Measurements from ENCODE around the gene ELAVL2. TPM values are rescaled to one million over a fixed set of nuclear protein-coding genes. Genes with fewer than 3 reads are reported as not detected.

The ELAVL2 gene
- total RNA-seq, 1 experiment from 2014 or later: not detected

DNA sequence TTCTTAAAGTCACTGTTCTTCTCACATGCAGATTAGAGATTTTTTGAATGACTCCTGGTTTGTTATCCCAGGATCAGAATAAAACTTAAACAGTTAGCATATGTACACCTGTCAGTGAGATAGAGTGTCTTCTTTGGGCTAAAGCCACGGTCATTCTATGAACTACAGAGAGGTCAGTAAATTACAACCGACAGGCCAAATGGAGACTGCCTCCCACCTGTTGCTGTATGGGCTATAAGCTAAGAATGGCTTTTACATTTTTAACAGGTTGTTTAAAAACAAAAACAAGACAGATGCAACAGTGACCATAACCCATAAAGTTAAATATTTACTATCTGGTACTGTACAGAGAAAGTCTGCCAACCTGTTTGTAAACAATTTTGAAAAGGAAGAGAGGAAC, 125.7 kb downstream of the ELAVL2 start:
- intact Hi-C loops (cut with micrococcal nuclease; ENCODE audit: unreplicated experiment): no loop called here
- Histone ChIP-seq H3K4me1 (ENCODE audit: insufficient read depth, low read length, poor library complexity, severe bottlenecking) (no peaks in the 10 kb centered on the region), H3K27me3 (replicated peaks; ENCODE audit: insufficient read depth, low read depth, low read length, poor library complexity) (no peaks in the 10 kb centered on the region), H3K9me3 (ENCODE audit: low read depth, low read length, poor library complexity, severe bottlenecking) (no peaks in the 10 kb centered on the region), H3K27ac (ENCODE audit: low read depth, low read length, poor library complexity, severe bottlenecking) (no peak overlapping the region), H3K4me3 (ENCODE audit: low read depth, low read length, poor library complexity, severe bottlenecking) (no peak overlapping the region), H3K36me3 (ENCODE audit: insufficient read depth, low read length, poor library complexity, severe bottlenecking) (no peaks in the 10 kb centered on the region)
- no TSS peak for BruUV-seq (replicated peaks)
- POLR2A ChIA-PET (ENCODE audit: low non-redundant PET): no interaction called here
- CTCF ChIA-PET: no interaction called here
- no peak for DNase-seq (ENCODE audit: low spot score)
- no peak for TF ChIP-seq EZH2 (IDR thresholded peaks at IDR 0.05; ENCODE audit: borderline replicate concordance, low read depth, low read length, poor library complexity, severe bottlenecking)
- TF ChIP-seq, protein P1, sequence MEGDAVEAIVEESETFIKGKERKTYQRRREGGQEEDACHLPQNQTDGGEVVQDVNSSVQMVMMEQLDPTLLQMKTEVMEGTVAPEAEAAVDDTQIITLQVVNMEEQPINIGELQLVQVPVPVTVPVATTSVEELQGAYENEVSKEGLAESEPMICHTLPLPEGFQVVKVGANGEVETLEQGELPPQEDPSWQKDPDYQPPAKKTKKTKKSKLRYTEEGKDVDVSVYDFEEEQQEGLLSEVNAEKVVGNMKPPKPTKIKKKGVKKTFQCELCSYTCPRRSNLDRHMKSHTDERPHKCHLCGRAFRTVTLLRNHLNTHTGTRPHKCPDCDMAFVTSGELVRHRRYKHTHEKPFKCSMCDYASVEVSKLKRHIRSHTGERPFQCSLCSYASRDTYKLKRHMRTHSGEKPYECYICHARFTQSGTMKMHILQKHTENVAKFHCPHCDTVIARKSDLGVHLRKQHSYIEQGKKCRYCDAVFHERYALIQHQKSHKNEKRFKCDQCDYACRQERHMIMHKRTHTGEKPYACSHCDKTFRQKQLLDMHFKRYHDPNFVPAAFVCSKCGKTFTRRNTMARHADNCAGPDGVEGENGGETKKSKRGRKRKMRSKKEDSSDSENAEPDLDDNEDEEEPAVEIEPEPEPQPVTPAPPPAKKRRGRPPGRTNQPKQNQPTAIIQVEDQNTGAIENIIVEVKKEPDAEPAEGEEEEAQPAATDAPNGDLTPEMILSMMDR (conservative IDR thresholded peaks at IDR 0.05; ENCODE audit: low read depth, low read length): no peak

DNA sequence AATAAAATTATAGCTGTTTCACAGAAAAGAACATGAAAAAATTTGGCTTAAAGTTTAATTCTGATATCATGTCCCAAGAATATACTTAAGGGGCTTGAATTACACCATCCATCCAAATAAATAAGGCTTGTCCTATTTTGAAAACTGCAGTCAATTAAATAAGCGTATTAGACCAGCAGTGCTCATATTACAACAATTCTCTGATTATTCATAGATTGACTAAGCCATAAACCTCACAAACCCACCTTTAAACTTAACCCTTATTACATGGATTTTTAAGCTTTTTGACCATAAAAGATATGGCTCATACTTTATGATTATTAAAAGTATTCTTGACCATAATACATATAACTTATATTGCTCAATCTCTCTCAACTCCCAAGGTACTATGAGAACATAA, 127.9 kb downstream of the ELAVL2 start:
- no peaks in the 10 kb centered on the region for H3K36me3 ChIP-seq (ENCODE audit: insufficient read depth, low read length, poor library complexity, severe bottlenecking)
- ChIA-PET CTCF (no interaction called here), POLR2A (ENCODE audit: low non-redundant PET) (no interaction called here)
- no peak overlapping the region for H3K4me3 ChIP-seq (ENCODE audit: low read depth, low read length, poor library complexity, severe bottlenecking)
- DNase-seq (ENCODE audit: low spot score): no peak
- TF ChIP-seq, protein P1 (conservative IDR thresholded peaks at IDR 0.05; ENCODE audit: low read depth, low read length): no peak
- no peak for TF ChIP-seq EZH2 (IDR thresholded peaks at IDR 0.05; ENCODE audit: borderline replicate concordance, low read depth, low read length, poor library complexity, severe bottlenecking)
- BruUV-seq (replicated peaks): no TSS peak
- H3K9me3 ChIP-seq (ENCODE audit: low read depth, low read length, poor library complexity, severe bottlenecking): no peaks in the 10 kb centered on the region
- no peaks in the 10 kb centered on the region for H3K27me3 ChIP-seq (replicated peaks; ENCODE audit: insufficient read depth, low read depth, low read length, poor library complexity)
- intact Hi-C loops (cut with micrococcal nuclease; ENCODE audit: unreplicated experiment): no loop called here
- H3K27ac ChIP-seq (ENCODE audit: low read depth, low read length, poor library complexity, severe bottlenecking): no peak overlapping the region
- H3K4me1 ChIP-seq (ENCODE audit: insufficient read depth, low read length, poor library complexity, severe bottlenecking): no peaks in the 10 kb centered on the region

DNA sequence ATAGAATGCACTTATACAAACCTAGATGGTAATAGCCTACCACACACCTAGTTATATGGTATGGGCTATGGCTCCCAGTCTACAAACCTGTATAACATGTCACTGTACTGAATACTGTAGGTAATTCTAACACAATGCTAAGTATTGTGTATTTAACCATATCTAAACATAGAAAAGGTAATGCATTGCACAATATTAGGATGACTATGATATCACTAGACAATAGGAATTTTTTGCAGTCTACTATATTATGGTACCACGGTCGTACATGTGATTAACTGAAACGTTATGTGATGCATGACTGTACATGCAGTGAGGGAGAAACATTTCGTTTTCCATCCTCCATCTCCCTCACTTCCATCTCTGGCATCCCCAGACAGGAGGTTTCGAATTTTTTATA, 130.5 kb downstream of the ELAVL2 start:
- Histone ChIP-seq H3K9me3 (ENCODE audit: low read depth, low read length, poor library complexity, severe bottlenecking) (no peaks in the 10 kb centered on the region), H3K27ac (ENCODE audit: low read depth, low read length, poor library complexity, severe bottlenecking) (no peak overlapping the region), H3K4me1 (ENCODE audit: insufficient read depth, low read length, poor library complexity, severe bottlenecking) (no peaks in the 10 kb centered on the region), H3K27me3 (replicated peaks; ENCODE audit: insufficient read depth, low read depth, low read length, poor library complexity) (no peaks in the 10 kb centered on the region), H3K4me3 (ENCODE audit: low read depth, low read length, poor library complexity, severe bottlenecking) (no peak overlapping the region), H3K36me3 (ENCODE audit: insufficient read depth, low read length, poor library complexity, severe bottlenecking) (no peaks in the 10 kb centered on the region)
- BruUV-seq (replicated peaks): no TSS peak
- DNase-seq (ENCODE audit: low spot score): no peak
- POLR2A ChIA-PET (ENCODE audit: low non-redundant PET): no interaction called here
- TF ChIP-seq, protein P1 (conservative IDR thresholded peaks at IDR 0.05; ENCODE audit: low read depth, low read length): no peak
- TF ChIP-seq EZH2 (IDR thresholded peaks at IDR 0.05; ENCODE audit: borderline replicate concordance, low read depth, low read length, poor library complexity, severe bottlenecking): no peak
- CTCF ChIA-PET: no interaction called here
- intact Hi-C loops (cut with micrococcal nuclease; ENCODE audit: unreplicated experiment): no loop called here
